Activated CD8-positive, alpha-beta memory T cell treated with anti-CD3 and anti-CD28 coated beads, Interleukin-2, amount 50 U/mL, for 24 hours (primary cell): ENCODE data around the gene PRKAB2.
A peak's percentile ranks its signal among the peaks of the same experiment; 100 is the strongest.
"Not testable (repeated sequence)": the region's sequence is repeated elsewhere in the genome, so short reads cannot be mapped to it uniquely, and the experiment has no call there.

Source experiments
- DNase-seq: peaks from one replicate; pipeline ENCODE4 v3.0.0-alpha.2; 2020; ENCODE audit errors: extremely low read depth

PRKAB2 gene

DNA sequence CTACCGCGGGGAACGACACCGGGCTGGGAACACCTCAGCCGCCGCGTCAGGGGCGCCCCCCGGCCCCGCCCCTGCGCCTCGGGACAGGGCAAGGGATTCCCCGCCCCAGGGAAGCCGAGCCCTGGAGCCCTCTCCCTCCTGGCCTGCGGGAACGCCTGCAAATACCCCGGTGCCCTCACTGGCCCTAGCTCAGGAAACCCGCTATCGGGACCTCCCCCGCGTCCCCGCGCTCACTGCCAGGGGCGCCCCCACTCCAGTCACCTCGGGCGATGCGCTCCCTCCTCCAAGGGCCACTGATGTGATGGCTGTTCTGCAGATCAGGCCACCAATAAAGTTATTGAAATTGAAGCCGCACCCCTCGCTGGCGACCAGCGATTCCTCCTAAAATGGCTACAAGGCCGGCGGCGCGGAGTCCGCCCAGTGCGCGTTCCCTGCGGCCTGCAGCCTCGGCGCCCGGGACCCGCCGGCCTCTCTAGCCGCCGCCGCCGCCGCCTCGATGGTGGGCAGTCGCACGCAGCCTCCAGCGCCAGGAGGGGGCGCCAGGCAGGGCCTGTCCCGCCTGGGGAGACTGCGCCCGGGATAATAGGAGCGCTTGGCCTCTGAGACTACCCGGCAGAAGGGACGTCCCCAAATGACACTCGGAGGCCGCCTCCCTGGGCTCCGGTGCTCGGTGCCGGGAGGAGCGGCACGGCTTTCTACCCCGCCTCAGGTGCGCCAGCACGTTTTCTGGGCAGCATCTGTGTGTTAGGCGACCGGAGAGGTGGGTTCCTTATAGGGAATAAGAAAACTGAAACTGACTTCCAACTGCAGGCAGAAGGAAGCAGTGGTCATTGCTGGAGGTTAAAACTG, at the start of gene PRKAB2:
Gene PRKAB2, minus strand, starts transcription at position 303 of the 849 bp plus-strand sequence. CDS start 326 bp downstream, outside the sequence.
- DNase-seq, result peak; percentile 76

DNA sequence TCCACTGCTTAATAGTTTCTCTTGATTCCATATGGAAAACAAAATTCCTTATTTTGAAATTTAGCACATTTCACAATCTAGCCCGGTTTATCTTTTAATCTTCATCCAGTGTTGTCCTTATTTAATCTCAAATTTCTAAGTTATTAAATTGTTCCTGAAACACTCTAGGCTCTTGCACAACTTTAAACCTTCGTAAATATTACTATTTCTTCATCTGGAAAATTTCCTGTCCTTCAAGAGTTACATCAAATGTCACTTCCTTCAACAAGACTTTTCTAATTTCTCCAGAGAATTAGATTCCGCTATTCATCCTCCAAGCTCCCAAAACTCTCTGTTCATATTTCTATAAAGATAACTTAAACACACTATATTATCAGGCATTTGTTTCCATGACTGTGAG, 46.3 kb upstream of the PRKAB2 start:
- DNase-seq, result no peak

GRCh38 chr1:147217141-147217540, 44.9 kb upstream of the PRKAB2 start:
- DNase-seq, result no peak

DNA sequence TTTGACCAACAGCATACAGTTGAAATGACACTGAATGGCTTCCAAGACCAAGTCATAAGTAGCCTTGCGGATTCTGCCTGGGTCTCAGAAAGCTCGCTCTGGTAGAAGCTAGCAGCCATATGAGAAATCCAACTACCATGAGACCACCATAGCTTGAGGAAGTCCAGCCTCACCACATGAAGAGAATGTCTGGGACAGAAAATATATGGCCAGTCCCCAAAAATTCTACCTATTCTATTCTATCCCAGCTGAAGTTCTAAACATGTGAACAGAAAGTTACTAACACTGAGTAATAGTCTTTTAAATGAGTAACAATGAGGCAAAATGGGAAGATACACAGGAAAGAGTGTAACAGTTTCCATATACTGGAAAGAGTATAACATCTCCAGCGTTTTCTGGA, 43.9 kb upstream of the PRKAB2 start:
- no peak for DNase-seq

- no peak for DNase-seq
These were observed 43.3 kb upstream of the PRKAB2 start for GRCh38 chr1:147215540-147215916.

- no peak for DNase-seq
These were observed 42.7 kb upstream of the PRKAB2 start for GRCh38 chr1:147214842-147215539.

GRCh38 chr1:147214325-147214724, 42.1 kb upstream of the PRKAB2 start:
- no peak for DNase-seq

DNA sequence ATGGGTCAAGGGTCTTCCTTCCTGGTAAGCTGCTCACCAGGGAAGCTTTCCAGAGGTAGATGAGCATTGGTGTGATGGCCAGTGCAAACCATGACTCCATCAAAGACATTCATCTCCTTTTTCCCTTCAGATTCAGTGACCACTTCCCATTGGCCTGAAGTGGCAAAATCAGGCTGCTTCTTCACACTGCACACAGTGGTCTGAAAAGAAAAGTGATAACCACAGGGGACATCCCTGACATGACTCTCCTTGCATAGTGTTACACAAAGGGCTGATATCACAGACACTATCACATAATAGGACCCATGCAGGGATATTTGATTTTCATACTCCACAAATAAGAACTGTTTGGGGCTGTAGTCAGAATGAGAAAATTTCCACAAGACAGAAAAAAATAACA, 41.0 kb upstream of the PRKAB2 start:
- no peak for DNase-seq

DNA sequence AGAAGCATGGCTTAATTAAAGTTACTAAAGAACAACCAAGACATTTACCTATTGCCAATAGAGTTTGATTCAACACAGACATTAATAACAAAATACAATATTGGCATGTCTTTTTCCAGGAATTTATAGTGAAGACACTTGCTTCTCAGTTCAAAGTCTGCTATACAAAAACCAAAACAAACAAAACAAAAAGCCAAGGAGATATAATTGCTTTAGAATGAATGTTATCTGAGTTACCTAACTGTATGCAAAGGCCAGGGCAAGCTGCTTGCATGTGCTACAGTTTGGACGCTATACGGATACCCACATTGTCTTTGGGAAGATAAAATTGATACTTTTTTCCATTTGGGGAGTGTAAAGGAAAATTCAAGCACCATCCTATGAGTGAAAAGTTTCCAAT, 39.3 kb upstream of the PRKAB2 start:
- DNase-seq, result no peak

GRCh38 chr1:147210987-147211386, 38.7 kb upstream of the PRKAB2 start:
- no peak for DNase-seq

- no peak for DNase-seq
These were observed 37.9 kb upstream of the PRKAB2 start for GRCh38 chr1:147209825-147210821.

DNA sequence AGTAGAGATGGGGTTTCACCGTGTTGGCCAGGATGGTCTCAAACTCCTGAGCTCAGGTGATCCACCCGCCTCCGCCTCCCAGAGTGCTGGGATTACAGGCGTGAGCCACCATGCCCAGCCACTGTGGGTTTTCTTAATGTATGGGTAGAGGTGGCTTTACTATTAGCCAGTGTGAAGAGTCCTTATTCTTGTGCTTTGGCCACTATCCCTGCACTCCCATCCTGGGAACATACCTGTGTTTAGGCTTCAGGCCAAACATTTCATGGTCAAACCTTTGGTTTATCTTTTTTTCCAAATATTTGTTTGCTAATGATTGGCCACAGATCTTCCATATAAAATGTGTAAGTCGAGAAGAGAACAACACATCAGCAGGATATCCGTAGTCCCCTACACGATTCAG, 36.3 kb upstream of the PRKAB2 start:
- no peak for DNase-seq

DNA sequence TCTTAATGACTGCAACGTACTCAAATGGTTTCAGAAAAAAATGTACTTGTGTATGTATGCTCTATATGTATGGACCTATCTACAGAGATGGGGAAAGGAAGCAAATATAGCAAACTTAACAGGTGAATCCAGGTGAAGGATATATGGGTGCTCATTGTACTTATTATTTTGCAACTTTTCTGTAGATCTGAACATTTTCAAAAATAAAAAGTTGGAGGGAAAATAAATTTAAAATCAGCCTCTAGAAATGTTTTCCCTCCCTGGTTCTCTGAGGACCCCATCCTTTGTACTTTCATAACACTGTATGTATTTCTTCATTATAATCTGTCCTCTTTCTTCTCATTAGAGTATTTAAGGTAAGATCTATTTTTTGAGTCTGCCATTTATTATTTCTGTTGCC, 34.9 kb upstream of the PRKAB2 start:
- no peak for DNase-seq

DNA sequence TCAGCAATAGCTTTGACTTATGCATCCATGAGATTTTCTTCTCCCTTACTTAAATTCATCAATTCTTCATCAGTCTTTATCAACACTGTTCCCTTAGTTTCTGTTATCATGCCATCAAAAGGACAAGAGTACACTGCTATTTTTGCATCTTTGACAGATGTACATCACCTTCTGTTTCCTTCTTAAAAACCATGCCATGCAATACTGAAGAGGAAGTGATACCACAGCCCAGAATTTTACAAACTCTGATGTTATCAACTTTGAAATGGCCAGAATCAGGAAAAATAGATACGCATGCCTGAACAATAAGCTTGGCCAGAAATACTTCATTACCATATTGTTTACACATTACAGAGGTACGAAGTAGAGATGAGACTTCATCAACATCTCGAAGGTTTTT, 31.8 kb upstream of the PRKAB2 start:
- DNase-seq, result no peak

DNA sequence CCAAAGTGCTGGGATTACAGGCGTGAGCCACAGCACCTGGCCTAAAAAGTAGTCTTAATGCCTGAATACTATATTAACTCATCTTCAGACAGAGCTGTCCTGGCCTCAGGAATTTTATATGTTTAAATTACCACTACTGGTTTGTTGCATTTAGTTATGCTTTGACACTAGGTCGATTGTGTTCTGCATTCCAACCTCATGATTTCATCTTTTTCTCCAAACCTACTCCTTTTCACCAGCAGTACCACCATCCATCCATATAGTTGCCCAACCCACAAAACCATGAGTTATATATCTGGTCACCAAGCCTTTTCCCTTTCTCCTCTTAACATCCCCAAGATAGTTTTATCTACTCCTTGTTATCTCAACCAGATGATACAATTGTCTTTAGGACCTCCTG, 30.3 kb upstream of the PRKAB2 start:
- DNase-seq, result no peak

GRCh38 chr1:147201786-147202185, 29.5 kb upstream of the PRKAB2 start:
- DNase-seq, result no peak

- DNase-seq, result no peak
These were observed 29.0 kb upstream of the PRKAB2 start for GRCh38 chr1:147201276-147201675.

GRCh38 chr1:147197324-147197723, 25.1 kb upstream of the PRKAB2 start:
- DNase-seq, result not testable (repeated sequence)

DNA sequence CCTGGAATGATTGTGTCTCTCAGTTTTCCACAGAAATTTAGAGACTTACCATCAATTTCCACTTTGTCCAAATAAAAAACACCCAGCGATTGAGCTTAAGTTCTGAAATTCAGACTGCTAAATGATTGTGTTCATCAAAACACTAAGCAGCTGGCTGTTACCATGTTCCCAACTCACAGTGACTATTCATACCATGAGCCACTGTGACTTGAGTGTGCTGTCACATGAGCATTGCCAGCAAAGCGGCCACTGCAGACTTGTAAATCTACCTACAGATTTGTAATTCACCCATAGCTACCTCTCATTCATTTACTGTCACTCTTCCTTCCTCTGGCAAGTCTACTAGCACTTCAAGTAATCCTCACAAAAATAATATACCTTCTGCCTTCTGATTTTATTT, 17.2 kb upstream of the PRKAB2 start:
- DNase-seq, result no peak

GRCh38 chr1:147185432-147185831, 13.2 kb upstream of the PRKAB2 start:
- DNase-seq, result no peak

- no peak for DNase-seq
These were observed 5.5 kb upstream of the PRKAB2 start for GRCh38 chr1:147177611-147178380.
